HepG2 (cell line): ENCODE data around the gene DENND4A. TPM values are rescaled to one million over a fixed set of nuclear protein-coding genes. Genes with fewer than 3 reads are reported as not detected.

ENCODE experiments used
- ARNT2 ChIP-seq: sonication (generic); formaldehyde crosslinking; IDR thresholded peaks from 2 replicates; pipeline ENCODE4 v1.8.0; 2022; ENCODE audit warnings: mild to moderate bottlenecking, low read depth, missing genetic modification reagents, moderate library complexity
- CREM ChIP-seq, 2 experiments: sonication (generic) in 1 of 2; formaldehyde crosslinking in 1 of 2; IDR thresholded peaks; 2 replicates each; pipeline versions ENCODE4 v1.4.0 to v1.6.1; 2016 to 2020; ENCODE audit warnings: antibody characterized with exemption in 1 of 2, mild to moderate bottlenecking in 1 of 2, missing genetic modification reagents in 1 of 2
- FOXA1 ChIP-seq, 2 experiments: fragments of 450-650 bp in 1 of 2; sonication (generic) in 1 of 2; formaldehyde crosslinking in 1 of 2; IDR thresholded peaks; 2 replicates each; pipeline versions ENCODE4 v1.4.0 to v1.6.1; 2016 to 2020; ENCODE audit warnings: missing genetic modification reagents in 1 of 2
- FOXP1 ChIP-seq, 2 experiments: fragments of 450-650 bp in 1 of 2; IDR thresholded peaks; 2 replicates each; pipeline ENCODE4 v1.6.1; 2017 to 2018; ENCODE audit warnings: antibody characterized with exemption in 1 of 2
- HES4 ChIP-seq: sonication (generic); formaldehyde crosslinking; IDR thresholded peaks from 2 replicates; pipeline ENCODE4 v1.9.0; 2021; ENCODE audit warnings: mild to moderate bottlenecking, missing genetic modification reagents, borderline replicate concordance
- HNRNPUL1 ChIP-seq: fragments of 200-400 bp; formaldehyde crosslinking; IDR thresholded peaks from 2 replicates; pipeline ENCODE4 v1.6.1; 2017; ENCODE audit warnings: low read depth, mild to moderate bottlenecking, low read length, moderate library complexity
- NFKB2 ChIP-seq: sonication (generic); formaldehyde crosslinking; IDR thresholded peaks from 2 replicates; pipeline ENCODE4 v1.4.0; 2020; ENCODE audit warnings: missing genetic modification reagents, borderline replicate concordance
- POLR2G ChIP-seq: fragments of 200-400 bp; formaldehyde crosslinking; IDR thresholded peaks from 2 replicates; pipeline ENCODE4 v1.6.1; 2018; ENCODE audit warnings: mild to moderate bottlenecking, low read depth, low read length, moderate library complexity
- RBFOX2 ChIP-seq: fragments of 200-400 bp; formaldehyde crosslinking; IDR thresholded peaks from 2 replicates; pipeline ENCODE4 v1.6.1; 2017; ENCODE audit warnings: low read depth, mild to moderate bottlenecking, low read length
- RORA ChIP-seq: sonication (generic); formaldehyde crosslinking; IDR thresholded peaks from 2 replicates; pipeline ENCODE4 v1.5.0; 2020; ENCODE audit warnings: mild to moderate bottlenecking, missing genetic modification reagents, moderate library complexity
- SIN3B ChIP-seq: fragments of 150-350 bp; IDR thresholded peaks from 2 replicates; pipeline ENCODE4 v1.6.1; 2014; ENCODE audit warnings: low read length
- SSRP1 ChIP-seq: IDR thresholded peaks from 2 replicates; pipeline ENCODE4 v1.6.1; 2016; ENCODE audit warnings: control low read depth
- STAT5B ChIP-seq: sonication (generic); formaldehyde crosslinking; IDR thresholded peaks from 2 replicates; pipeline ENCODE4 v1.4.0; 2020; ENCODE audit warnings: missing genetic modification reagents
- TBP ChIP-seq: sonication (generic); formaldehyde crosslinking; IDR thresholded peaks from 2 replicates; pipeline ENCODE4 v1.5.0; 2020; ENCODE audit warnings: missing genetic modification reagents
- ZBTB21 ChIP-seq: sonication (generic); formaldehyde crosslinking; IDR thresholded peaks from 2 replicates; pipeline ENCODE4 v1.4.0; 2020; ENCODE audit warnings: missing genetic modification reagents
- ZNF34 ChIP-seq: sonication (generic); formaldehyde crosslinking; IDR thresholded peaks from 2 replicates; pipeline ENCODE4 v1.4.0; 2020; ENCODE audit warnings: mild to moderate bottlenecking, missing genetic modification reagents, borderline replicate concordance
- ZNF557 ChIP-seq: sonication (generic); formaldehyde crosslinking; IDR thresholded peaks from 2 replicates; pipeline ENCODE4 v1.4.0; 2020; ENCODE audit warnings: missing genetic modification reagents
- ZNF652 ChIP-seq: IDR thresholded peaks from 2 replicates; pipeline ENCODE4 v1.6.1; 2016; ENCODE audit warnings: low read depth, borderline replicate concordance
- ZNF737 ChIP-seq: sonication (generic); formaldehyde crosslinking; IDR thresholded peaks from 2 replicates; pipeline ENCODE4 v1.5.0; 2020; ENCODE audit warnings: missing genetic modification reagents, mild to moderate bottlenecking, borderline replicate concordance
- ZNF891 ChIP-seq: sonication (generic); formaldehyde crosslinking; IDR thresholded peaks from 2 replicates; pipeline ENCODE4 v1.5.0; 2020; ENCODE audit warnings: mild to moderate bottlenecking, missing genetic modification reagents
- ZSCAN12 ChIP-seq: sonication (generic); formaldehyde crosslinking; IDR thresholded peaks from 2 replicates; pipeline ENCODE4 v1.9.0; 2021; ENCODE audit warnings: mild to moderate bottlenecking, missing genetic modification reagents
- ZSCAN25 ChIP-seq: sonication (generic); formaldehyde crosslinking; IDR thresholded peaks from 2 replicates; pipeline ENCODE4 v1.8.0; 2022; ENCODE audit warnings: mild to moderate bottlenecking, missing genetic modification reagents
- polyA plus RNA-seq, 8 experiments: library from polyadenylated mRNA; depleted of rRNA in 3 of 8; stranded (reverse) in 7 of 8; unstranded in 1 of 8; fragments of >200 nt; fragmentation: Illumina TruSeq in 4 of 8; extraction: Trizol in 4 of 8; gene quantifications; 2 replicates each; pipeline versions ENCODE4 v1.2.1 to v1.2.3, GENCODE V29; 2011 to 2016; ENCODE audit warnings: low read depth in 4 of 8, missing spikeins in 1 of 8, mixed read lengths in 1 of 8; ENCODE audit not compliant: insufficient read depth in 1 of 8
- total RNA-seq, 5 experiments: library from RNA; depleted of rRNA; stranded (reverse); fragments of >200 nt; fragmentation: Illumina TruSeq; extraction: Trizol; gene quantifications; 2 replicates each; pipeline ENCODE4 v1.2.3, GENCODE V29; 2016; ENCODE audit warnings: low read depth in 1 of 5
- TF ChIP-seq, protein P1 (sequence below): IDR thresholded peaks from 2 replicates; pipeline ENCODE4 v1.6.1; 2016; ENCODE audit warnings: low read depth, borderline replicate concordance
- TF ChIP-seq, protein P2 (sequence below): sonication (generic); formaldehyde crosslinking; IDR thresholded peaks from 2 replicates; pipeline ENCODE4 v1.4.0; 2020; ENCODE audit warnings: missing genetic modification reagents, borderline replicate concordance
- TF ChIP-seq, protein P3 (sequence below): sonication (generic); formaldehyde crosslinking; IDR thresholded peaks from 2 replicates; pipeline ENCODE4 v1.4.0; 2020; ENCODE audit warnings: missing genetic modification reagents

The DENND4A gene
- total and polyA plus RNA-seq, 2 of the 13 experiments (the other 11 are each of a cell fraction or from before 2014, with no cell fraction given), result 13.2 to 18.6 TPM

DNA sequence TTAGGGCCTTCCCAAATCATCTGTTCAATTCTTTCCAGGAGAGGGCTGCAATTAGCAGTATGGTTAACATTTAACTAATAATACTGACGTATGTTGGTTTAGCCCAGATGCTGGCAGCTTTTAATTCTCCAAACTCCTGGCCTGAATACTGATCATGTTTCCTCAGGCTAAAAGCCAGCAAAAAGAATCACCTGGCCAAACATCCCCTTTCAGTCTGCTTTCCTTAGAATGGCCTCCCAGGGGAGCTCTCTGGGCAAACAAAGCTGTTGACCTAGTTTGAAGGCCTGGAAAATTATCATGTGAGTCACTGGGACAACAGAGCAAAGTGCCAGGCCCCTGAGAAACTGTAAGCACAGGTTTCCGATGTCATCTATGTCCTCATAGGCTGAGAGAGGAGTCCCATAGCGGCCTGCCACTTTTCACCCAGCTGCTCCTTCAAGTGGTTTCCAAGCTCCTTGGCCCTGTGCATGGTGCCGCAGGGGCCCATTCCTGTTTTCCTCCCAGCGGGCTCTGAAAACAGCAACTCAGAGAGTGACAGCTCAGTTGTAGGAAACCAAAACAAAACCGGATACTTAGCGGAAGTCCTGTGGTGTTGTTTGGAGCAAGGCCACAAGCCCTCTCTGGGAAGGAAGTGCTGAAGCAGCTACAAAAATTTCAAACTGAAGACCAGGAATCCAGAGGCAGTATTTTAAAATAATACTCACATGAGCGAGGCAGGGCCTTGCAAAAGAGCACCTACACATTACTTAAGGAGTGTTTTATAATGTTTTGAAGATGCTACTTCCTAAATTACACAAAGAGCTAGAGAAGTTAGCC, 40.7 kb upstream of the DENND4A start (continued):
- TF ChIP-seq ZNF652 (0 out of 2 replicates have a peak, but pooled peaks have one; percentile 17), NFKB2 (peak; percentile 59; the same call in 1 of the 2 replicates), RORA (CRISPR knock-in tag) (peak; percentile 99), ZNF34 (CRISPR knock-in tag) (no peak), ZSCAN25 (CRISPR knock-in tag) (no peak), STAT5B (CRISPR knock-in tag) (peak; percentile 23; the same call in 1 of the 2 replicates), RBFOX2 (peak; percentile 31; the same call in 1 of the 2 replicates), TBP (CRISPR knock-in tag) (no peak), ARNT2 (CRISPR knock-in tag) (no peak), CREM (IDR thresholded peaks at IDR 0.05) (peak; percentile 89), CREM (CRISPR knock-in tag; IDR thresholded peaks at IDR 0.05) (no peak), ZNF737 (CRISPR knock-in tag) (no peak), FOXP1 (IDR thresholded peaks at IDR 0.05) (peak; percentile 83; the same call in 1 of the 2 replicates), FOXP1 (CRISPR knock-in tag; IDR thresholded peaks at IDR 0.05) (peak; percentile 91), ZSCAN12 (CRISPR knock-in tag) (0 out of 2 replicates have a peak, but pooled peaks have one; percentile 67), ZBTB21 (CRISPR knock-in tag) (0 out of 2 replicates have a peak, but pooled peaks have one; percentile 21), HNRNPUL1 (peak; percentile 76; the same call in 1 of the 2 replicates), SSRP1 (no peak), SIN3B (0 out of 2 replicates have a peak, but pooled peaks have one; percentile 32), FOXA1 (IDR thresholded peaks at IDR 0.05) (peak; percentile 96), FOXA1 (CRISPR knock-in tag; IDR thresholded peaks at IDR 0.05) (peak; percentile 98), POLR2G (peak; percentile 93), HES4 (CRISPR knock-in tag) (no peak), ZNF557 (CRISPR knock-in tag) (no peak), ZNF891 (CRISPR knock-in tag) (0 out of 2 replicates have a peak, but pooled peaks have one; percentile 31)
- TF ChIP-seq, protein P1, sequence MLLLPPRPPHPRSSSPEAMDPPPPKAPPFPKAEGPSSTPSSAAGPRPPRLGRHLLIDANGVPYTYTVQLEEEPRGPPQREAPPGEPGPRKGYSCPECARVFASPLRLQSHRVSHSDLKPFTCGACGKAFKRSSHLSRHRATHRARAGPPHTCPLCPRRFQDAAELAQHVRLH, result no peak
- TF ChIP-seq, protein P2, sequence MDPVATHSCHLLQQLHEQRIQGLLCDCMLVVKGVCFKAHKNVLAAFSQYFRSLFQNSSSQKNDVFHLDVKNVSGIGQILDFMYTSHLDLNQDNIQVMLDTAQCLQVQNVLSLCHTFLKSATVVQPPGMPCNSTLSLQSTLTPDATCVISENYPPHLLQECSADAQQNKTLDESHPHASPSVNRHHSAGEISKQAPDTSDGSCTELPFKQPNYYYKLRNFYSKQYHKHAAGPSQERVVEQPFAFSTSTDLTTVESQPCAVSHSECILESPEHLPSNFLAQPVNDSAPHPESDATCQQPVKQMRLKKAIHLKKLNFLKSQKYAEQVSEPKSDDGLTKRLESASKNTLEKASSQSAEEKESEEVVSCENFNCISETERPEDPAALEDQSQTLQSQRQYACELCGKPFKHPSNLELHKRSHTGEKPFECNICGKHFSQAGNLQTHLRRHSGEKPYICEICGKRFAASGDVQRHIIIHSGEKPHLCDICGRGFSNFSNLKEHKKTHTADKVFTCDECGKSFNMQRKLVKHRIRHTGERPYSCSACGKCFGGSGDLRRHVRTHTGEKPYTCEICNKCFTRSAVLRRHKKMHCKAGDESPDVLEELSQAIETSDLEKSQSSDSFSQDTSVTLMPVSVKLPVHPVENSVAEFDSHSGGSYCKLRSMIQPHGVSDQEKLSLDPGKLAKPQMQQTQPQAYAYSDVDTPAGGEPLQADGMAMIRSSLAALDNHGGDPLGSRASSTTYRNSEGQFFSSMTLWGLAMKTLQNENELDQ (CRISPR knock-in tag), result no peak
- TF ChIP-seq, protein P3, sequence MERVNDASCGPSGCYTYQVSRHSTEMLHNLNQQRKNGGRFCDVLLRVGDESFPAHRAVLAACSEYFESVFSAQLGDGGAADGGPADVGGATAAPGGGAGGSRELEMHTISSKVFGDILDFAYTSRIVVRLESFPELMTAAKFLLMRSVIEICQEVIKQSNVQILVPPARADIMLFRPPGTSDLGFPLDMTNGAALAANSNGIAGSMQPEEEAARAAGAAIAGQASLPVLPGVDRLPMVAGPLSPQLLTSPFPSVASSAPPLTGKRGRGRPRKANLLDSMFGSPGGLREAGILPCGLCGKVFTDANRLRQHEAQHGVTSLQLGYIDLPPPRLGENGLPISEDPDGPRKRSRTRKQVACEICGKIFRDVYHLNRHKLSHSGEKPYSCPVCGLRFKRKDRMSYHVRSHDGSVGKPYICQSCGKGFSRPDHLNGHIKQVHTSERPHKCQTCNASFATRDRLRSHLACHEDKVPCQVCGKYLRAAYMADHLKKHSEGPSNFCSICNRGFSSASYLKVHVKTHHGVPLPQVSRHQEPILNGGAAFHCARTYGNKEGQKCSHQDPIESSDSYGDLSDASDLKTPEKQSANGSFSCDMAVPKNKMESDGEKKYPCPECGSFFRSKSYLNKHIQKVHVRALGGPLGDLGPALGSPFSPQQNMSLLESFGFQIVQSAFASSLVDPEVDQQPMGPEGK (CRISPR knock-in tag), result peak; percentile 38; the same call in 1 of the 2 replicates
